ENCODE results near the gene GAK.

GAK gene

GRCh38 chr4:845233-845835 is 86.8 kb downstream of the GAK start:
- DNase-seq: no peak

DNA sequence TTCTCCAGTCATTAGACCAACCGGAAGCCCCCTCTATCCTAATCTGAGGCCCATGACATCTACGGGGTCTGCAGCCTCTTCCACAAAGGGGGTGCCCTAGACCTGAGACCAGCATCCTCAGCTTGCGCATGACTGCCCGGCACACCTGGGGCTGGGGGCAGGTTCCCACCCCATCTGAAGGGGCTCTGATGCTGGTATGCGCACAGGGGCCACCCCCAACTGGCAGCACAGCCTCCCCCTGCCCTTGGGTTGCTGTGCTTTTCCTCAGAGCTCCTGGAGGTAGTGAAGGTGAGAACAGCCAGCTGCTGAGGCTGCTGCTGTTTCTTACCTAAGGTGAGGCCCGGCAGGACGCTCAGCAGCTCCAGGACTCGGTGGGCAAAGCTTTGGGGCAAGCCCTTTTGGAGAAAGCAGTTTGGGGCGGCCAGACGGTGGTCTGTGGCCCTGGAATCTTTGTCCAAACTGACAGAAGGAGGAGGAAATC is 87.3 kb downstream of the GAK start:
- no peak for DNase-seq

DNA sequence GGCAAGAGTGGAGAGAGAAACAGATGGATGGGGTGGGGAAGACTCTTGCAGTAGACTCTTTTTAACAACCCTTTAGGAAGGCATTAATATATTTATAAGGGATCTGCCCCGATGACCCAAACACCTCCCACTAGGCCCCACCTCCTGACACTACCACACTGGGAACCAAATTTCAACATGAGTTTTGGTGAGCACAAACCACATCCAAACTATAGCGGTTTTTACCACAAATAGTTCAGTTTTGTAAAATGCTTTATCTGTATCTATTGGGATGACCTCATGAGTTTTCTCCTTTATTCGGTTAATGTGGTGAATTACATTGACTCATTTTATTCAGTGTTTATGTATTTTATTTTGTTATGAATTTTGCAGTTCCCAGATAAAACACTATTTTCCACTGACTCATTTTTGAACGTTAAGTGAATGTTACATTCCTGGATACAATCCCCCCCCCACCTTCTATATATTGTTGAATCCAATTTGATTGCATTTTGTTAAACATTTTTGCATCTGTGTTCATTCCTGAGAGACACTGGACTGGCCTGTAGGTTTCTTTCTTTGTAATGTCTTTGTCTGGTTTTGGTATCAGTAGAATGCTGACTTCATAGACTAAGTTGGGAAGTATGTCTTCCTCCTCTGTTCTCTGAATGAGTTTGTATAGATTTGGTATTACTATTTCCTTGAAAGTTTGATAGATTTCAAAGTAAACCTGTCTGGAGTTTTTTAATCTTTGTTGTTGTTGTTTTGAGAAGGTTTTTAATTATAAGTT is 92.3 kb downstream of the GAK start:
- DNase-seq: no peak

- DNase-seq: no peak
Observed at GRCh38 chr4:837772-838171, 94.3 kb downstream of the GAK start.

DNA sequence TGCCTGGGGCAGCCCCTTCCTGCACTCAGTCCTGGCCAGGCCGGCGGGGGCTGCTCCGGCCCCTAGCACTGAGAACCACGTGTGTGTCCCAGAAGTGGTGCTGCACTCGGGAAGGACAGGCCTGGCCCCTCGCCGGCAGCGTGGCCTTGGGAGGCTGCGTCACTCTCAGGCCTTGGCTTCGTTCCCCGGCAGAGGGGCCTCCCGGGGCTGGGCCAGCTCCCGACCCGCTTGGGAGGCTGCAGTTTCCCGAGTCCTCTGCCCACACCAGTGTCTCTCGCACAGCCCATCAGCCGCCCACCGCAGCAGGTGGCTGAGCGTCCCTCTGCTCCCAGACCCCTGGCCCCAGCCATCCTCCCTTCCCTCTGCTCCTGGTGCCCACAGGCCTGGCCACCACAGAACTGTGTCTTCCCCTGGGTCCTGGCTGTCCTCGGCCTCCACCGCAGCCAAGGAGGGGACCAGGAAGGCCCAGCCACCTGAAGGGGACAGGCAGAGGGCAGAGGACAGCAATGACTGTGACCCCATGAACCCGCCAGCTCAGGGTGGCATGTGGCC is 95.3 kb downstream of the GAK start:
- no peak for DNase-seq

GRCh38 chr4:836003-836511 is 96.1 kb downstream of the GAK start:
- DNase-seq: no peak

DNA sequence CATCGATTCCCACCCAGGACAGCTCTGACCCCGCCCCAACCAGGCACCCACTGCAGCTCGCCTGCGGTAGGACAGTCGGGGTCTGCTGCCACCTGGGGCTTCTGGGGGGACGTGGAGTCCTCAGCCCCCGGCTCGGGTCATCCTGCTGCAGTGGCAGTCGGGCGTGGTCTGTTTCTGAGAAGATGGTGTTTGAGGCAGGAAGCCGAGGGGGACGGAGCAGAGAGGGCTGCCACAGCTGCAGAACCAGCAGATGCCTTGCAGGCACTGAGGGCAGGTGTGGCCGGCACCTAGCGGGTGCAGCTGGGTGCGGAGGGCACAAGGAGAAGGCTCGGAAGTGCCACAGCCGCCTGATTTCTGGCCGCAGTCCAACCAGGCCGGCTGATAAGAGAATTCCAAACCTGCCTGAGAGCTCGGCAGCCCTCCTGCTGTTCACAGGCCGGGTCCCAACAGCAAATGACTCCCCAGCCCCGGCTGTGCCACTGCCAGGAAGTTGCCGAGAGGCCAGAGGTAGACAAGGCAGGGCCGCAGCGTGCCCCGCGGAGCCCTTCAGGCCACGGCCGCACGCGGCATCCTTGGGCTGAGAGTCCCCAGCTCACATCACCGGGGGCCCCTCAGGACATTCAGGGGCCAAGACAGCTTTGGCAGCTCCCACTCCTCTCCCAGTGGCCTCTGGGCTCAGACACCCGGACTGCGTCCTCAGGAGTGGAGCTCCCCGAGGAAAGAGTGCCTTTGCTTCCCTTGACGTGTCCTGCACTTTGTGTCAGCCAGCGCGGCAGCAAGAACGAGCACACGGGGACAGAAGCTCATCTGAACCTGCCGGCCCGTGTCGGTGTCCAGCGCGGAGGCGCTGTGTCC is 96.7 kb downstream of the GAK start:
- DNase-seq: no peak

DNA sequence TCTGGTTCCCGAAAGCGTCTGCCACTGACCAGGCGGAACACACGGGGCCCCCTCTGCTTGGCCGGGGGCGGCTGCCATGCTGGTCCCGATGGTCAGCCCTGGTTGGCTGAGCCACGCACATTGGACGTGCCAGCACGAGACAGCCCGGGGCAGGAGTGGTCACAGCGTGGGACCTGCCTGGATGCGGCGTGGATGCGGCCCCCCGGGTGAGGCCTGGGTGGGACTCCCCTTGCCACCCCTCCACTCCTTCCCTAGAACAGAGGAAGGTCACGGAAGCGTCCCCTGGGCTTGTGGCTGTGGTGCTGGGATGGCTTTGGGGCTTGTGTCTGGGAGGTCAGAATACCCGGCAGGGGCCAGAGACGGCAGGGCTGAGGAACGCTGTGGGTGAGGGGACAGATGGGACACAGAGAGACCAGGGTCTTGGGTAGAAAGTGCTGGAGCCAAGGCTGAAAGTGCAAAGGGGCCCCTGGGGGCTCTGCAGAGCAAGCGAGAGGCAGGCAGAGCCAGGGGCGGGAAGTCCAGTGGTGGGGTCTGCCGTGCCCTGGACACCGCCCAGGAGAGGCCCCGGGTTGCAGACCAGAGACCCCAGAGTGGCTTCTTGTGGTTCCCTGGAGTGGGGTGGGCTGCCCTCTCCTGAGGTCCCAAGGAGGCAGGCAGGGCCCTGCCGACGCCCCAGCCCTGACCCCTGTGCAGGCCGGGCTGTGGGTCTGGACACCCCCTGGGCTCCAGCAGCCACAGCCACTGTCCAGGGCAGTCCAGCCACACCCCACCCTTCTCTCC is 97.6 kb downstream of the GAK start:
- no peak for DNase-seq

GRCh38 chr4:833731-834367 is 98.3 kb downstream of the GAK start:
- no peak for DNase-seq

GRCh38 chr4:833156-833555 is 99.0 kb downstream of the GAK start:
- no peak for DNase-seq

GRCh38 chr4:832536-832935 is 99.6 kb downstream of the GAK start:
- DNase-seq: no peak

GRCh38 chr4:832108-832507 is 100.0 kb downstream of the GAK start:
- DNase-seq: no peak

GRCh38 chr4:831483-831805 is 100.7 kb downstream of the GAK start:
- DNase-seq: no peak

GRCh38 chr4:830601-831482 is 101.3 kb downstream of the GAK start:
- no peak for DNase-seq

DNA sequence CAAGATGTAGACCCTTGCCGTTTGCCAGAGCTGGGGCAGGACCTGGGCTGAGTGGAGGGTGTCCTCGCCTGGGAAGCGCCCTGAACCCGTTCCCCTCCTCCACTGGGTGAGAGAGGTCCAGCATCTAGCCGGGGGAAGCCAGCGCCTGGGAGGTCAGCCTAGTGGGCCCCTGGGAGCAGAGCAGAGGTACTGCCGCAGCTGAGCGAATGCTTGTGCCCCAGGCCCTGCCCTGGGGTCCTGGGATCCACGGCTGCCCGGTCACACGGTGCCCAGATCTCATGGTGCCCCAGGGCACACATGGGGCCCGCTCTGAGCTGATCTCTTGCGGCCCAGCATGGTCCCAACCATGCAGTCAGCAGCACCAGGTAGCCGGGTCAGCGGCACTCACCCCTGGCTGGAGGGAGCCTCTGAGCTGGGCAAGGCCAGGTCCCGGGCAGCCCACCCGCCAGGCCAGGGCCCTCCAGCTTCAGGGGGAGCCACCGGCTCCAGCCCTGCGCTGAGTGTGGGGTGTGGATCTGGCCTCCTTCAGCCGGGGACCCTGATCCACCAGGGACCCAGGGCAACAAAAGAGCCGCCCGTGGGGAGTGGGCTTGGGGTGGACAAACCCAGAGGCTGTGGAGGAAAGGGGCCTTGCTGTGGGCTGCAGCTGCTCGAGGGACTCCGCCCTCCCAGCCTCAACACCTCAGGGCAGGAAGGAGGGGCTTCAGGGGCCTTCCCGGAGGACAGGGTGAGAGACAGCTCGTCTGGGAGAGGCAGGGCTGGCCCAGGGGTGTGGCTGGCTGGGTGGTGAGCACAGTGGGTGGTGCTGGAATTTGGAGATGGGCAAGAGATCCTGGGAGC is 102.1 kb downstream of the GAK start:
- no peak for DNase-seq

DNA sequence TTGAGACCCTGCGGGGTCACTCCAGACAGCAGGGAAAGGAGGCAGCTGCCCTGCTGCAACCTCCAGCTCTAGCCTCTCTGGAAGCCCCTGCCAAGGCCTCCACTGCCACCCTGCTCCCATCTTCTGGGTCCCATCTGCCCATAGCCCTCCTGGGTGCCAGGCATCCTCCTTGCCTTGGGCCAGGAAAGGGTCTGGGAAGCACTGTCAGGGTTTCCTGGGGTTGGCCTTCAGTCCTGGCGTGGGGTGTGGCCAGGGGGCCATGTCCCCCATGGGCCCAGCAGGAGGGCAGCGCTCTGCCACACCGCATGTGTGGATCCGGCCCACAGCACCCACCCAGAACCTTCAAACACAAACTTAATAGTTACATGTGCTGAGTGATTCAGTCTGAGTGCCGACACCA is 102.8 kb downstream of the GAK start:
- no peak for DNase-seq

DNA sequence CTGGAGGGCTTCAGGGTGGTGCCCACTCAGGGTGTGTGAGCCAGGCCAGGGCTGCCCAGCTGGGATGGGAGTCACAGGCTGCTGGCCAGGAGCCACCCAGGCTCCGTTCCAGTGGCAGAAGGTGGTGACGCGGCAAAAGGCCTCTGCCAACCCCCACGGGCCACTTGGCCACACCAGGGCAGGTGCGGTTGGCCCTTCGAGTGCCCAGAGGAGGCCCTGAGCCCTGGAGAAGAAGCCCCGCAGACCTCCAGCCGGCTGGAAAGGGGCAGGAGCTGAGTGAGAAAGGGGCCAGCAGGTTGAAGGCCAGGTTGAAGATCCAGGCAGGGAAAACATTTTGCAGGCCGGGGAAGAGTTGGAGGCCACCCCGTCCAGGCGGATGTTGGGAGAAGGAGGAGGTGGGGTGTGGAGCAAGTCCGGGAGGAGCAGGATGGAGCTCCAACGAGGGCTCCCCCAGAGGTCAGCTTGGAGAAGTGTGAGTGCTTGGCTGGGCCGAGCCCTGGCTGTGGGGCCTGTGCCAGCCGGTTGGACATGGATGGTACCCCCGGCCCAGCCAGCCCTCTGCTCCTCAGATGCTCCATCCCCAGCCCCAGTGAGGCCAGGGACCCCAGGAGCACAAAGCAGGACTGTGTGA is 103.4 kb downstream of the GAK start:
- no peak for DNase-seq

- DNase-seq: no peak
Observed at GRCh38 chr4:827209-828081, 104.7 kb downstream of the GAK start.
